ENCODE measurements around the gene ANKRD18A.

ANKRD18A gene

DNA sequence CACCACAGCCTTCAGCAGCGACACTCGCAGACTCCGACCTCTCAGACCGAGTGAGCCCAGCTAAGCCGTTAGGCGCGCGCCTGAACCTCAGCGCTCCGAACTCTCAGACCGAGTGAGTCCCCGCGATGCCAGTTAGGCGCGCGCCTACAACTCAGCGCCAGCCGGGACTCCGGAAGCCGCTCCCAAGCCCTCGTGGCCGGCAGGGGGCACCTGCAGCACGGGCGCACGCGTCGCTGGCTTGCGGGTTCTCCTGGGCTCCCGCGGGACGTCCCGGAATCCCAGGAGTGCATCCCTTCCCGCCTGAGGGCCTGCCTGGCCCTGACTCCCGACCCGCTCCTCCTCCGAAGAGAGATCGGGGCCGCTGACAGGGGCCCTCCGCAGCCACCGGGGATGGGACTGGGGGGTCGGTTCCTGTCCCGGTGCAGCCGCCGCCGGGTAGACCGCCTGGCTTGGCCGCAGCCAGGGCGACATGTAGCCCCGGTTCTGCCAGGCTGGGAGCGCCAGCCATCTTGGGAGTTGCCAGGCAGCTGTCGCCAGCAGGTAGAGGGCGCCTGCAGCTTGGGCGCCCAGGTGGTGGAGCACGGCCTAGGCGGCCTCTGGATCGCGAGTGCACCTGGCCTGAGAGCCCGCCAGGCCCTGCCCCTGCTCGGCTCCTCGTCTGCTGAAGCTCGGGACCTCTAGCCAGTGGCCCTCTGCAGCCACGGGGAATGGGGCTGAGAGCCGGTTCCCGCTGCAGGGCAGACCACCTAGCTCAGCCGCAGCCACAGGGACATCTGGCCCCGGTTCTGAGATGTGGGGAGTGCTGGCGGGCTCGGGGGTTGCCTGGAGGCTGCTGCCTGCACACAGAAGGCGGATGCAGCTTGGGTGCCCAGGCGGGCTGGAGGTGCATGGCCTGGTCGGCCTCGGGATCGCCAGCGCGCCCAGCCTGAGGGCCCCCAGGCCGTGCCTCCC, at the start of gene ANKRD18A:
TSS of gene ANKRD18A (minus strand) at position 114 of the 951 bp plus-strand sequence. CDS start 311 bp downstream, outside the sequence.
- no peak for DNase-seq (ENCODE audit: low read depth)

DNA sequence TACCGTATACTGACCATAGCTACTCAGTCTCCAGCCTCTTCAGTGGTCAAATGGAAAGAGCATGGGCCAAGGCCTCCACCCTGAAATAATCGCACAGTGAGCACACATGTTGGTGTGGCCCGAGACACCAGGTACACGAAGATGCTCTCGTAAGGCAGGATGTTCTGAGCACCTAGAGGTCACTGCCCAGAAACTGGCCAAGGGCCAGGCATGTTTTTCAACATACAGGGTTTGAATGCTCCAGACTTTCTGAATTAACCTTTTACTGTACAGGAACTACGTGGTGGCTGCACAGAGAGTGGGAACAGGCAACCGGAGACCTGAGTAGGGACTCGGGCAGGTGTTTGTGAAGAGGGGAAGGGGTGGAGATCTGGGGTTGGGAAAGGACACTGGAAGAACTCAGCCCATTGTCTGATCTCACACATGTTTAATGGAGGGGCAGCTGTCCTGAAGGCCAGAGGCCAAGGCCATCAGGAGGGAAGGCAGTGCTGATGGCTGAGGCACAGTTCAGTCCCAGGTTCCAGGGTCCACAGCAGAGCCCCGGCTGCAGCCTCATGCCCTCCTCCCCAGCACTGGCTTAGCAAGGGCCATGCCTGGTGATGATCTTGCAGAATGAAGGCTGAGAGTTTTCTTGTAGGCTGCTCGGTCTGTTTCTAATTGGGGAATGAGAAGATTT, 48.5 kb upstream of the ANKRD18A start:
- DNase-seq (ENCODE audit: low read depth), result no peak

DNA sequence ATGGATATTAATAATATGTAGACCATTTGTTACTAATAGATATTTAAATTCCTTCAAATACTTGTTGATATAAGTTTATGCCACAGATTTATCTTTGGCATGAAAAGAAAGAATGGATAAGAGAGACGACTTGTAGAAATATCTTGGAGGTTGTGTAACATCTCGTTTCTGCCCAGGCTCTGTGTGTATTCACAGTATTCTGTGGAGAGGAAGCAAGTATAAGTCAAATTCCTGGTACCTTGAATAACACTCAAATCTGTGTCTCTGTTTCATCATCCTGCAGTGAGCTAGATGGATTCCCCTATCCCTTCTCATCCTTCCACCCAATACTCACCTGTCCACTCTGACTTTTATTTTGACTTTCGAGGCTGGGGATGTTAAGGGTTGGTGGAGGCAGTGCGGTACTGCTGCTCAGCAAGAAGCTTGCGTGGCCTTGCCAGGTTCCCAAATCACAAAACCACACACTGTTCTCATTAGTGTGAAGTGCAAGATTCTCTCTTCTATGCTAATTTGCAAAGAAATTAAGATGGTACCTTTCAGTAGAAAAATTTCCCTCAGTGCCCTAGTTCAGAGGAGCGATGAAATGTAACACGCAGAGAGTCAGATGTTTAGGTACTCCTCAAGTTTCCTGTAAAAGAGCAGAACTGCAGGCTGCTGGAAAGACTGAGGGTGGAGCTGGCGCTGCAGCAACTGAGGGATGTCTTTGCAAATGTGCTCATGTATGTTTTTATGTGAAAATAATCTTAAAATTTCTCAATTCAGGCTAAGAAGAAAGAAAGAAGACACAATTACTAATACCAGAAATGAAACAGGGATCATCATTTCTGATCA, 42.6 kb upstream of the ANKRD18A start:
- no peak for DNase-seq (ENCODE audit: low read depth)

DNA sequence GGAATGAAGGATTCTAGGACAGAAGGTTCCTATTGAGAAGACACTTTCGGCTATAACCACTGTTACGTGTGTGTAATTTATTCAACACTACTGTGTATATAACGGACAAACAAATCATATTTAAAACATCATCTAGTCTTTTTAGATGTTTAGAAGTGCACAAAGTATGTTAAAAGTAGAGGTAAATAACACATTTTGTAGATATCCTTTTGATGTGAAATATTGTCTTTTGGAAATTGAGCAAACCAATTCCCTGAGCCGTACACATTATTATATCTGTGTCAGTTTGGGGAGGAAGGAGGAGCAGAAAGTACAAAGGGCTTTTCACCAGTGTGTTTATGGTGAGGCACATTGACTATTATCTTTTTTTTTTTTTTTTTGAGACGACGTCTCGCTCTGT, 39.1 kb upstream of the ANKRD18A start:
- DNase-seq (ENCODE audit: low read depth), result no peak

DNA sequence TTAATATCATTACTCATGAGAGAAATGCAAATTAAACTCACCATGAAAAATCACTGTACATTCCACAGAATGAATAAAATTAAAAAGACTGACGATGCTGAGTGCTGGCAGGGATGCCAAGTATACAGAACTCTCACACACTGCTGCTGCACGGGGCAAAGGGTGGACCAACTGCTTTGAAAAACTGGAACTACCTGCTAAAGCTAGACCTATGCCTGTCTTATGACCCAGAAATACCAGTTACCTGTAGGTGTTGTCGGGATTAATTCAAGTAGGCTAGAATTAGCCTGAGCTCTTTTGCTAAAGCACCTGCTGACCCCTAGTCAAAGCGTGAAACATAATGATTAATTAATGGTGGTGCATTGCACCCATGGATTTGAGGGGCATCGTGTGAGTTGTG, 36.5 kb upstream of the ANKRD18A start:
- no peak for DNase-seq (ENCODE audit: low read depth)

DNA sequence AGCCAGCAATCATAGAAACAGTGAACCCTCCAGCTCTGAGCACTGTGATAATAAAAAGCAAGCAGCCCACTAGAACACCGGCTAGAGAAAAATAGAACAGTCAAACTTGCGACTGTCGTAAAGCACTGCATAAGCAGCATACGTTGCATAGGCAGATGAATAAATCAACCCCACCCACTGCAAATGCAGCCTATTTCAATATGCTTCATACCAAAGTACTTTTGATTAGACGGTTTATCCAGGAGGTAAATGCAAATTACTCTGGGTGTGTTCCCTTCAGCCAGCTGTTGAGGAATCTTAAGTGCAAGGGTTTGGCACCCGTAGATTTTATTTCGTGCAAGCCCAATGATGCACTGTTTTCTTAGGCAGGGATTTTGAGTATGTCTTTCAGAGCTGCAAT, 32.1 kb upstream of the ANKRD18A start:
- no peak for DNase-seq (ENCODE audit: low read depth)

DNA sequence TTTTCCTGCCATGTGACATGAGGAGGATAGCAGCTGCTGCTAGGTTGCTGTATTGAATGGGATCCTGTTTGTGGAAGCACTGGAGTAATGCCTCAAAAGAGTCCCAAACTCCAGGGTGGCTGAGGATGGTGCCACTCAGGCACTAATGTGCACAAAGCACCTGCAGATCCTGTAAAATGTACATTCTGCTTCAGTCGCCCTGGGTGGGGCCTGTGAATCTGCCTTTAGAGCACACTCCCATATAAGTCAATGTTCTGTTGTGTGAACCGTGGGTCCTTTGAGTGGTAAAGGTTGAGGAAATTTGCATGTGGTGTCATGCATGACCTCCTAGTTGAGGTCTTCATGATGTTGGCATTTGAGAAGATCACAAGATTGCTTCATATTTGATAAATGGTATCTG, 31.6 kb upstream of the ANKRD18A start:
- DNase-seq (ENCODE audit: low read depth), result no peak

DNA sequence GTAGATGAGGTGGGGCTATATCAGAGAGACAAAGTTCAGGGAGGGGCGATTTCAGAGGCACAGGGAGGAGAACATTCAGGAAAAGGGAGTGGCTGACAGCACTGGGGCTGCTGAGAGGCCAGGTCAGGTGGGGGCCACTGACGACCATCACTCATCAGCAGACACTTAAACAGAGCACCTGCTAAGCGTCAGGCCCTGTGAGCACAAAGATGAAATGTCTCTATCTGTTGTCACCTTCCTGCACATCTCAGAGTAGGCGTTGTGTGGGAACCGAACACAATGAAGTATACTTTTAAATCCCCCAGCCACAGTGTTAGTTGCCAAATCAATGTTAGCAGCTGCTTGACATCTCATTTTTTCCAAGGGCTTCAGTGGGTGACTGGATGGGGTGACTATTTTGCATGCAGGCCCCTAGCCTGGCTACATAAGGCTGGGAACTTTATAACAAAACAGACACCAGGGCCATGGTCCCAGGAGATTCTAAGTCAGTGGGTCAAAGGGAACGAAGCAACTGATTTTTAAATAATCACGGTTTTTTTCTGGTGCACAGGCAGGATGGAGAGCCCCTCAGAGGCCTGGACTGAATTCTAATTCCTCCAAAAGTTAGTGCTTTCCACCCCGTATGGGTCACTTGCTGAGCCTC, 31.1 kb upstream of the ANKRD18A start:
- DNase-seq (ENCODE audit: low read depth), result no peak

DNA sequence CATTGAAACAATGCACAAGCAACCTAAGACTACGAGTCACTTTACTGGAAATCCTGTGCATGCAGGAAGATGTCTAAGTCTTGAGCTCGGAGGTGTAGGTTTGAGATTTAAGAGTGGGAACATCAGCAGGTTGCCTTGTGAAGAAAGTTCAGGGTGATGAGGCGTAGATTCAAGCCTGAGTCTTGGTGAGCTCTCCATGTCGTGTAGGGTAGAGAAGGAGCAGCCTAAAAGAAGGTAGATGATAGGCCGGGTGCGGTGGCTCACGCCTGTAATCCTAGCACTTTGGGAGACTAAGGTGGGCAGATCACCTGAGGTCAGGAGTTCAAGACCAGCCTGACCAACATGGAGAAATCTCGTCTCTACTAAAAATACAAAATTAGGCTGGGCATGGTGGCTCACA, 30.2 kb upstream of the ANKRD18A start:
- no peak for DNase-seq (ENCODE audit: low read depth)

DNA sequence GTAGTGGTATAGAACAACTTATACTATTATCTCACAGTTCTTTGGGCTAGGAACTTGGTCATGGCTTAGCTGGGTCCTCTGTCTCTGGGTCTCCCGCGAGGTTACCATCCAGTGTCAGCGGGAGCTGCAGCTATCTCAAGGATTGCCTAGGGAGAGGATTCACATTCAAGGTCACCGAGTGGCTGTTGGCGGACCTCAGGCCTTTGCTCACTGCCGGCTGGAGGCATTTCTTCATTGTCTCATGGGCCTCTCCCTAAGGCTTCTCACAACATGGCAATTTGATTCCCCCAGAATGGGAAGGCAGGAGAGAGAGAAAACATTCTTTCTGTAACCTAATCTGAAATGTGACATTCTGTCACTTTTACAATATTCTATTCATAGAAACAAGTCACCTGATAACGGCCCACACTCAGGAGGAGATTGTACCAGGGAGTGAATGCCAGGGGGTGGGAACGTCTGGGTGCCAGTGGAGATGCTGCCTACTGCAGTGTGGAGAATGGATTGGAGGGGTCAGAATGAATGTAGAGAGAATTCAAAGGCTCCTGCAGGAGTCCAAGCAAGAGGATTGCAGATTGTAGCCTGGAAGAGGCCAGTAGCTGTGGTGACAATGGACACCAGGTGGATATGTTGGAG, 29.5 kb upstream of the ANKRD18A start:
- no peak for DNase-seq (ENCODE audit: low read depth)

DNA sequence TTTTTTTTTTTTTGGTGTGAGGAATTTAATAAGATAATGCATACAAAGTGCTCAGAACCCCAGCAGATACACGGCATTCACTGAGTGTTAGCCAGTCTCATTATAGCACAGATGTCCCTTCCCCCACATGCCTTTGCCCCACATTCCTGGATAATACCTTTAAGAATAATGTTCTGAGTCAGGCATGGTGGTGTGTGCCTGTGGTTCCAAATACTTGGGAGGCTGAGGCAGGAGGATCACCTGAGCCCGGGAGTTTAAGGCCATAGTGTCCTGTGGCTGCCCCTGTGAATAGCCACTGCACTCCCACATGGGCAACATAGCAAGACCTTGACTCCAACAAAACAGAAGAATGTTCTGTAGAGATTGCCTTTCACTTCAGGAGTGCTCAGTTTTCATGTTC, 24.2 kb upstream of the ANKRD18A start:
- DNase-seq (ENCODE audit: low read depth), result no peak

DNA sequence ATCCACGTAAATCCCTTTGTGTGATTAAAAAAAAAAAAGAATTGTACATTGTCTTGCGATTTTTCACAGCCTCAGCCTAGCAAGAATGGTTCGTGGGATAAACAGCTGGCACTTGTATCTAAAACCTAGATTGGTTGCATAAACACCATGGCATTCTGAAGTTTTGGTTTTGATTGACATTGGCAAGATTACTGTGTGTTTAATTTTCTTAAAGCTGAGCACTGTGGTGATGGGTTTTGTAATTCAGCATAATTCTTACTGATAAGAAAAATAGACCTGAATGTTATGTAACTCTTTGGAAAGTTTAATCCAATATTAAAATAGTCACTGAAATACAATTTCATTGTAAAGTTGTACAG, 23.4 kb upstream of the ANKRD18A start:
- no peak for DNase-seq (ENCODE audit: low read depth)

DNA sequence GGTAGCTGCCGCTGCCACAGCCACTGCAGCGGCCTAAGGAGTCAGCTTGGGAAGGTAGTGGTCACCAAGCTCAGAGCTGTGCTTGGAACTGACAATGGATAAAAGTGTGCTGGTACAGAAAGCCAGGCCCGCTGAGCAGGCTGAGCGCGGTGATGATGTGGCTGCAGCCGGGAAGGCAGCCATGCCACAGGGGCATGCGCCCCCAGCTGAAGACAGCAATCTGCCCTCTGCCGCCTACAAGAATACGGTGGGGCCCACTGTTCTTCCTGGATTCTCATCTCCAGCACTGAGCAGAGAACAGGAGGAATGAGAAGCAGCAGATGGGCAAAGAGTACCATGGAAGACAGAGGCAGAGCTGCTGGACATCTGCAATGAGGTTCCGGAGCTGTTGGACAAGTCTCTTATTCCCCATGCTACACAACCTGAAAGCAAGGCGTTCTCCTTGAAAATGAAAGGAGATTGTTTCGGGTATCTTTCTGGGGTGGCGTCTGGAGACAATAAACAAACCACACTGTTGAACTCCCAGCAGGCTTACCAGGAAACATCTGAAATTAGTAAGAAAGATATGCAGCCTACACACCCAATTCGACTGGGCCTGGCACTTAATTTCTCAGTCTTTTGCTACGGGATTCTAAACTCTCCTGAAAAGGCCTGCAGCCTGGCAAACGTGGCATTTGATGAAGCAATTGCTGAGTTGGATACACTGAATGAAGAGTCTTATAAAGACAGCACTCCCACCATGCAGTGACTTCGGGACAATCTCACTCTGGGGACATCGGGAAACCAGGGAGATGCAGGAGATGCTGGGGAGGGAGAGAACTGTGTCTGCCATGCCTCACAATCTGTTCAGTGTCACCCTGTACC, 22.8 kb upstream of the ANKRD18A start:
- no peak for DNase-seq (ENCODE audit: low read depth)

DNA sequence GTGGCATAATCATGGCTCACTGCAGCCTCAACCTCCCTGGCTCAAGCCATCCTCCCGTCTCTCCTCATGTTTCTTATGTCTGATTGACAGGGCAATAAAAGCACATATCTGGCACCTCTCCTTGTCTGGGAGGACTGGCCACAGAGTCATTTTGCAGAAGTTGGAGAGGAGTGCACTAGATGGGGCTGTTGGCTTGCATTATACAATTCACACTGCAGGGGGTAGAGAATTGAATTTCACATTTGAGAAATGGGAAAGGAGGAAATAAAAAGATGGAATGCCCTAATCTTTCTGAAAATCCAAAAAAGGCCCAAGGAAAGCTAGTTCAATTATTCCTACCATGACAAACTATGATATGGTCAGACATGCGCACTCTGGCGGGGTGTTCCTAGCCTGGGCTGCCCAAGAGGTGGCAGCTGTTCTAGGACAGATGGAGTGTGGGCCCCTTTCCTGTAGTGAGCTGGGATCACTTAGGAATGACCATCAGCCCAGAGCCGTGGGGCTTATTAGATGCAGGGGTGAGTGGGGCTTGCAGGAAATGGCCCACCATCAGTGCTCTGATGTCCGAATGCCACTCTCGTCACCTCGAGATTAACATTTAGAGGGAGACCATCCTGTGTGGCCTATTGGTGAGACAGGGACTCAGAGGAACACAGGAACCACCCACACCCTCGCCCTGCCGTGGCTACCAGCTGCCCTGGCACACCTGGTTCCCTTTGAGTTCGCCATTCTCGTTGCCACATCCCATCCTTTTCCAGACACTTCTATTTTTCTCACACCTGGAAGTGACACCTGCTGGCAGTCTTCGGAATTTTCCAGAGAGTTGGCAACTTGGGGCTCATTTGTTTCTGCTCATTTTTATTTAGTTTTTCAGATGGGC, 21.8 kb upstream of the ANKRD18A start:
- DNase-seq (ENCODE audit: low read depth), result no peak

DNA sequence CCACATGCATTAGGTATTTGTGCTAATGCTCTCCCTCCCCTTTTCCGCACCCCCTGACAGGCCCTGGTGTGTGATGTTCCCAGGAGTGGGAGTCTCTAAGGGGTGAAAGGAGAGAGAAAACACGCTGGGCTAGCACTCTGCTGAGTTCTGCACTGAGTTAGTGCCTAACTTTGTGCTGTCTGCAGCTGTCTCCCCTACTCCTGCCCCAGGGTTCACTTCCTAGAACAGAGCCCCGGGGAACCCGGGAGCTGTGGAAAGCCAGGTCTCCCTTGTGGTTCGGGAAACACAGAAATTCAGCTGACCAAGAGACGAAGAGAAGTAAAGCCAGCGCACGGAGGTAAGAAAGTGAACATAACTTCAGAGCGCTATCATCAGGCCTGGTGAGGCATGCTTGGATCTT, 20.7 kb upstream of the ANKRD18A start:
- DNase-seq (ENCODE audit: low read depth), result no peak

DNA sequence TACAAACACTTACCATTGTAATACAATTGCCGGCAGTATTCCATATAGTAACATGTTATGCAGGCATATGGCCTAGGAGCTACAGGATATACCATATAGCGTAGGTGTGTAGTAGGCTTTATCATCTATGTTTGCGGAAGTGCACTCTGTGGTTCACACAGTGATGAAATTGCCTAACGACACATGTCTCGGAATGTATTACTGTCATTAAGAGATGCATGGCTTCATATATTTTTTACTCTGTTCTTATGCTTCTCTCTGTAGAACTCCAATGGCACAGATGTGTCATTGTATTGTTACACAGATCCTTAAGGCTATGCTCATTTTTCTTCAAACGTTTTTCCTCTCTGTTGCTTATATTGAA, 19.2 kb upstream of the ANKRD18A start:
- no peak for DNase-seq (ENCODE audit: low read depth)

DNA sequence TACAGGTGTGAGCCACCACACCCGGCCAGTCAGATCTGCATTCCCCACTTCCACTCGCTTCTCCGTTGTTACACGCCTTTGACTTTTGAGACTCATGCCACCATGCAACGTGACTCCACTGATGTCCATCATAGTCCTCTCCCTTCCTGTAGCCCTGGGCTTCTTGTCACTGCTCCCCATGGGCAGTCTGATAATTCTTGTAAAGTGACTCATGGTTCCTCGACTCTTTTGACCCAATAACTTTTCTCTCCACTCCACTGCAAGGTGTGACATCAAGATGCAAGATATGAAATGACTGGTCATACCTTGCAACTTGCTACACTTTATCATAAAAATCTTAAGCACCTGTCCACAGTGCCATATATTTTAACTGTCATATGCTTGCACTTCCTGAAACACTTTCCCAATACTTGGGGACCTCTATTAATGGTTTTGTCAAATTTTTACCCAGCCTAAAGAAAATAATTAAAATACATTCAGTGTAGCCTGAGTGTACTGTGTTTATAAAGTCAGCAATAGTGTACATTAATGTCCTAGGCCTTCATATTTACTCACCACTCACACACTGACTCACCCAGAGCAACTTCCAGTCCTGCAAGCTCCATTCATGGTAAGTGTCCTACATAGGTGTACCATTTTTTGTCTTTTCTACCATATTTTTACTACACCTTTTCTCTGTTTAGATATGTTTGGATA, 18.6 kb upstream of the ANKRD18A start:
- no peak for DNase-seq (ENCODE audit: low read depth)

DNA sequence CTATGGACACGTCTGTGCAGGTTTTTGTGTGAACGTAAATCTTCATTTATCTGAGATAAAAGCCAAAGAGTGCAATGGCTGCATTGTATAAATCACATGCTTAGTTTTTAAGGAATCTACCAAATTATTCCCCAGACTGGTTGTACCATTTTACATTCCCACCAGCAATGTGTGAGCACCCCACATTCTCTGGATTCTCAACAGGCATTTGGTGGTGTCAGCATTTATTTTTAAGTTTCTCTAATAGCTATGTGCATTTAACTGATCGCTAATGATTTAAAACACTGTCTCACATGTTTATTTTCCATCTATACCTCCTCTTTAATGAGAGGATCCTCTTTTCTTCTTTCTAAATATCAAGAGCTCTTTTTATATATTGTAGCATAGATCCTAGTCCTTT, 13.9 kb upstream of the ANKRD18A start:
- no peak for DNase-seq (ENCODE audit: low read depth)

DNA sequence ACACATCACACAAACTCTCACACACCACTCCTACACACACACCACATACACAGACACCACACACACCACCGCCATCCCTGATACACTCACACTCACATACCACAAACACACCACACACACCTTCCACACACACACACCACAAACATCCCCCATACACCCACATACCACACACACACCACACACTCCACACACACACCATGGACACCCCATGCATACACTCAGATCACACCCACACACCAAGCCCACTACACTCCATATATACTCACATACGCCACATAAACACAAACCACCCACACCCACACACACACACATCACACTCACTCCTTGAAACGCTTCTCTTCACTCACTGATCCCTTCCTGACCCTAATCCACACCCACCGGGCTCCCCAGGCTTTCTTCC, 9.1 kb upstream of the ANKRD18A start:
- DNase-seq (ENCODE audit: low read depth), result no peak

All from CMK (cell line).